Skeletal muscle tissue (tissue), 4 donors: ENCODE data around the gene CRYBB2. TPM values are rescaled to one million over a fixed set of nuclear protein-coding genes. Genes with fewer than 3 reads are reported as not detected.
"Not testable (repeated sequence)": the region's sequence is repeated elsewhere in the genome, so short reads cannot be mapped to it uniquely, and the experiment has no call there.

ENCODE experiments used
- H3K27ac ChIP-seq: one replicate; pipeline ENCODE4 v1.7.0; 2013; ENCODE audit warnings: mild to moderate bottlenecking, low read depth, low read length, inconsistent platforms
- H3K27me3 ChIP-seq, 3 donors: one replicate each; pipeline ENCODE4 v1.7.0; 2013; ENCODE audit warnings: low read length in 3 of 3; ENCODE audit not compliant: control insufficient read depth in 3 of 3, insufficient read depth in 3 of 3
- H3K36me3 ChIP-seq, 3 donors: one replicate each; pipeline ENCODE4 v1.7.0; 2013; ENCODE audit warnings: low read length in 3 of 3; ENCODE audit not compliant: control insufficient read depth in 3 of 3, insufficient read depth in 3 of 3
- H3K4me1 ChIP-seq, 3 donors: one replicate each; pipeline ENCODE4 v1.7.0; 2013; ENCODE audit warnings: low read length in 3 of 3, mild to moderate bottlenecking in 3 of 3; ENCODE audit not compliant: control insufficient read depth in 3 of 3, insufficient read depth in 3 of 3
- H3K4me3 ChIP-seq, 3 donors: one replicate each; pipeline ENCODE4 v1.7.0; 2013; ENCODE audit warnings: low read length in 3 of 3
- H3K9ac ChIP-seq, 3 donors: one replicate each; pipeline ENCODE4 v1.7.0; 2013; ENCODE audit warnings: low read length in 3 of 3, mild to moderate bottlenecking in 3 of 3, moderate library complexity in 2 of 3, low read depth in 1 of 3
- H3K9me3 ChIP-seq, 3 donors: one replicate each; pipeline ENCODE4 v1.7.0; 2013; ENCODE audit warnings: low read length in 3 of 3; ENCODE audit not compliant: control insufficient read depth in 3 of 3
- total RNA-seq: library from RNA; depleted of rRNA; stranded (reverse); fragments of >200 nt; gene quantifications from one replicate; pipeline ENCODE4 v1.2.3, GENCODE V29; 2014
- donor health status: Osteomylitis.

CRYBB2 gene
- total RNA-seq, 1 donor from 2014 or later = not detected

GRCh38 chr22:25197340-25197739 lies 22.1 kb upstream of the CRYBB2 start:
- peaks cover 30 to 45% (median 31%) of the 10 kb centered on the region in 3 donors for H3K36me3 ChIP-seq
- no peak overlapping the region for H3K27ac ChIP-seq
- H3K4me1 ChIP-seq = no peaks in the 10 kb centered on the region

GRCh38 chr22:25199731-25200520 lies 19.5 kb upstream of the CRYBB2 start, which contains the start of gene CRYBB3:
Gene CRYBB3, plus strand, starts transcription at chr22:25199858. Its CDS starts 1,539 bp downstream, at chr22:25201397.
- Histone ChIP-seq H3K27me3 (no peaks in the 10 kb centered on the region), H3K4me3 (no peak within 1 kb of the TSS), H3K9ac (peak within 1 kb of the TSS in 1 of 3 donors; percentile 8), H3K36me3 (peaks cover 13 to 27% (median 19%) of the 10 kb centered on the region in 3 donors), H3K4me1 (no peaks in the 10 kb centered on the region), H3K9me3 (no peaks in the 10 kb centered on the region), H3K27ac (no peak within 1 kb of the TSS)

More at GRCh38 chr22:25197340-25197739, 22.1 kb upstream of the CRYBB2 start:
- Histone ChIP-seq H3K4me3 (no peak overlapping the region), H3K27me3 (no peaks in the 10 kb centered on the region), H3K9ac (no peak overlapping the region), H3K9me3 (no peaks in the 10 kb centered on the region)

DNA sequence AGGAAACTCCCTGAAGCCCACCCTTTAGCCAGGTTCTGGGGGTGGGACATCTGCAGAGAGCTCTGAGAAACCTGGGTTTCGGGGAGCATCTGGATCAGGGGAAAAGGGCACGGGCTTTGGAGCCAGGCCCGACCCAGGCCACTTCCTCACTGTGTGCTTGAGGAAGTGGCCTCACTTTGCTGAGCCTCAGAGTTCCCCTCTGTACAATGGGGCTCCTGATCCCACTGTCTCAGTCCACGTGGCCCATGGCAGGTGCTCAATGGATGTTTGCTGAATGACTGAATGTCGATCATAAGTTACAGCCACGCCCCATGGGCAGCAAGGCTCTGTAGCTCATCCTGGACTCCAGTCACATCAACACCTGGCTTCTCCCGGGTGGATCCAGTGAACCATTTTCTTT lies 18.5 kb upstream of the CRYBB2 start:
- Histone ChIP-seq H3K9ac (no peak overlapping the region), H3K36me3 (peaks cover 10 to 23% (median 15%) of the 10 kb centered on the region in 3 donors), H3K9me3 (no peaks in the 10 kb centered on the region), H3K4me3 (no peak overlapping the region), H3K4me1 (no peaks in the 10 kb centered on the region), H3K27me3 (no peaks in the 10 kb centered on the region), H3K27ac (no peak overlapping the region)

- no peaks in the 10 kb centered on the region for H3K27me3 ChIP-seq
- no peaks in the 10 kb centered on the region for H3K9me3 ChIP-seq
- H3K4me3 ChIP-seq = no peak overlapping the region
- no peak overlapping the region for H3K27ac ChIP-seq
- H3K36me3 ChIP-seq = peaks cover 7 to 16% (median 10%) of the 10 kb centered on the region in 3 donors
- no peak overlapping the region for H3K9ac ChIP-seq
- no peaks in the 10 kb centered on the region for H3K4me1 ChIP-seq
These were observed 17.7 kb upstream of the CRYBB2 start for GRCh38 chr22:25201557-25202273.

- Histone ChIP-seq H3K9ac (no peak overlapping the region), H3K9me3 (no peaks in the 10 kb centered on the region), H3K27me3 (no peaks in the 10 kb centered on the region), H3K4me3 (no peak overlapping the region), H3K36me3 (peaks cover 5 to 9% (median 8%) of the 10 kb centered on the region in 3 donors), H3K4me1 (no peaks in the 10 kb centered on the region), H3K27ac (no peak overlapping the region)
These were observed 17.0 kb upstream of the CRYBB2 start for GRCh38 chr22:25202290-25202921.

DNA sequence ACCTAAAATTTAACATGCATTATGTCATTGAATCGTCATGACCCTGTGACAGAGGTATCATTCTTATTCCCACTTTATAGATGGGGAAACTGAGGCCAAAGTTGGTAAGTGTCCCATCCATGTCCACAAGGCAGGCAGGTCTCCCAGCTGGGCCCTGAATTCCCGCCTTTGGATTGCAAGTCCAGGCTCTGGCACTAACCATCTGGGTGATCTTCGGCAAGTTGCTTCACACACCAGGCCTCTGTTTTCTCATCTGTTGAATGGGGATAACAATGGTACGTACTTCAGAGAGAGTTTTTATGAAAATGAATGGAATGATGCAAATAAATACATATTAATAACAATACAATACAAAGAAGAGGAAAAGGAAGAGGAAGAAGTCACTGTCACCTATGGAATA lies 16.4 kb upstream of the CRYBB2 start:
- H3K4me3 ChIP-seq = no peak overlapping the region
- H3K36me3 ChIP-seq = peaks cover 0 to 2% (median 1%) of the 10 kb centered on the region in 3 donors
- no peak overlapping the region for H3K27ac ChIP-seq
- H3K27me3 ChIP-seq = no peaks in the 10 kb centered on the region
- no peak overlapping the region for H3K9ac ChIP-seq
- no peaks in the 10 kb centered on the region for H3K4me1 ChIP-seq
- H3K9me3 ChIP-seq = no peaks in the 10 kb centered on the region

GRCh38 chr22:25204547-25204946 lies 14.9 kb upstream of the CRYBB2 start:
- not testable (repeated sequence) for H3K9ac ChIP-seq, H3K27ac ChIP-seq, H3K4me3 ChIP-seq, H3K27me3 ChIP-seq, H3K9me3 ChIP-seq, H3K36me3 ChIP-seq, H3K4me1 ChIP-seq

DNA sequence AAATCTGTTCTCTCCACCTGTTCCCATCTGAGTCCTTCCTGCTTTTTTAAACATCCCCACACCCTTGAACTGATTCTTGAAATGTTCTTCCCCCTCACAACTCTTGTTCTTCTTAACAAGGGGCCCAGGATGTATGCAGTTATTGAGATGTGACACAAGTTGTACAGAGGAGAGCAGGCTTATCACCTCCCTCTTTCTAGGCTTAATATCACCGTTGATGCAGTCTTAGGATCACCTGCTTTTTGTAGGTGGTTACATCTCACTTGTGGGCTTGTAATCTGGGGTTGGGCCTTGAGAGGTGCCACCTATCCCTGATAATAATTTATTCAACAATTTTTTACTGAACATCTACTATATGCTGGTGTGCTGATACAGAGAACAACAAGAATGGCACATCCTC lies 13.6 kb upstream of the CRYBB2 start:
- Histone ChIP-seq H3K27me3 (no peaks in the 10 kb centered on the region), H3K36me3 (no peaks in the 10 kb centered on the region), H3K27ac (no peak overlapping the region), H3K4me1 (no peaks in the 10 kb centered on the region), H3K9me3 (no peaks in the 10 kb centered on the region), H3K9ac (no peak overlapping the region), H3K4me3 (no peak overlapping the region)

GRCh38 chr22:25206998-25207397 lies 12.4 kb upstream of the CRYBB2 start:
- Histone ChIP-seq H3K9ac (no peak overlapping the region), H3K27ac (no peak overlapping the region), H3K9me3 (no peaks in the 10 kb centered on the region), H3K4me3 (no peak overlapping the region), H3K4me1 (no peaks in the 10 kb centered on the region), H3K36me3 (no peaks in the 10 kb centered on the region), H3K27me3 (no peaks in the 10 kb centered on the region)
